Measurements from ENCODE around the gene NPVF. TPM values are rescaled to one million over a fixed set of nuclear protein-coding genes. Genes with fewer than 3 reads are reported as not detected.

Gene NPVF
- total RNA-seq, 1 donor from 2014 or later: not detected

GRCh38 chr7:25238066-25238725 lies 9.9 kb upstream of the NPVF start:
- Histone ChIP-seq H3K9me3 (no peaks in the 10 kb centered on the region), H3K27me3 (no peaks in the 10 kb centered on the region), H3K4me1 (peaks cover 14% of the 10 kb centered on the region), H3K4me3 (no peak overlapping the region), H3K36me3 (no peaks in the 10 kb centered on the region), H3K27ac (no peak overlapping the region)
- no peak for TF ChIP-seq POLR2AphosphoS5 (IDR thresholded peaks at IDR 0.05; ENCODE audit: insufficient read depth in 1 of 2, low read depth in 1 of 2)
- no peak for TF ChIP-seq POLR2A (IDR thresholded peaks at IDR 0.05)
- TF ChIP-seq CTCF (IDR thresholded peaks at IDR 0.05): no peak
- intact Hi-C loops (cut with DNase I): no loop called here
- no peak for DNase-seq (ENCODE audit: extremely low spot score in 2 of 2)

- Histone ChIP-seq H3K27me3 (no peaks in the 10 kb centered on the region), H3K9me3 (no peaks in the 10 kb centered on the region), H3K4me3 (no peak overlapping the region), H3K4me1 (peaks cover 8% of the 10 kb centered on the region), H3K27ac (no peak overlapping the region), H3K36me3 (no peaks in the 10 kb centered on the region)
- intact Hi-C loops (cut with DNase I): no loop called here
- TF ChIP-seq CTCF (IDR thresholded peaks at IDR 0.05): no peak
- TF ChIP-seq POLR2AphosphoS5 (IDR thresholded peaks at IDR 0.05; ENCODE audit: insufficient read depth in 1 of 2, low read depth in 1 of 2): no peak
- no peak for TF ChIP-seq POLR2A (IDR thresholded peaks at IDR 0.05)
- no peak for DNase-seq (ENCODE audit: extremely low spot score in 2 of 2)
Measured at GRCh38 chr7:25235471-25235870, 7.2 kb upstream of the NPVF start.

GRCh38 chr7:25234336-25234735 lies 6.0 kb upstream of the NPVF start:
- H3K27ac ChIP-seq: no peak overlapping the region
- H3K36me3 ChIP-seq: no peaks in the 10 kb centered on the region
- intact Hi-C loops (cut with DNase I): no loop called here
- H3K9me3 ChIP-seq: no peaks in the 10 kb centered on the region
- H3K27me3 ChIP-seq: no peaks in the 10 kb centered on the region
- no peak for DNase-seq (ENCODE audit: extremely low spot score in 2 of 2)
- no peaks in the 10 kb centered on the region for H3K4me1 ChIP-seq
- TF ChIP-seq POLR2A (IDR thresholded peaks at IDR 0.05) (no peak), CTCF (IDR thresholded peaks at IDR 0.05) (no peak), POLR2AphosphoS5 (IDR thresholded peaks at IDR 0.05; ENCODE audit: insufficient read depth in 1 of 2, low read depth in 1 of 2) (no peak)
- no peak overlapping the region for H3K4me3 ChIP-seq

- TF ChIP-seq POLR2AphosphoS5 (IDR thresholded peaks at IDR 0.05; ENCODE audit: insufficient read depth in 1 of 2, low read depth in 1 of 2) (no peak), CTCF (IDR thresholded peaks at IDR 0.05) (no peak), POLR2A (IDR thresholded peaks at IDR 0.05) (no peak)
- Histone ChIP-seq H3K27ac (no peak overlapping the region), H3K36me3 (no peaks in the 10 kb centered on the region), H3K27me3 (no peaks in the 10 kb centered on the region), H3K4me3 (no peak overlapping the region), H3K4me1 (no peaks in the 10 kb centered on the region), H3K9me3 (no peaks in the 10 kb centered on the region)
- intact Hi-C loops (cut with DNase I): no loop called here
- DNase-seq (ENCODE audit: extremely low spot score in 2 of 2): no peak
Measured at GRCh38 chr7:25223206-25223605, 5.1 kb downstream of the NPVF start.

- intact Hi-C loops (cut with DNase I): no loop called here
- no peaks in the 10 kb centered on the region for H3K4me1 ChIP-seq
- no peak for TF ChIP-seq POLR2A (IDR thresholded peaks at IDR 0.05)
Measured at GRCh38 chr7:25222666-25223065, 5.6 kb downstream of the NPVF start.

More at GRCh38 chr7:25222666-25223065, 5.6 kb downstream of the NPVF start:
- Histone ChIP-seq H3K27ac (no peak overlapping the region), H3K9me3 (no peaks in the 10 kb centered on the region), H3K27me3 (no peaks in the 10 kb centered on the region), H3K4me3 (no peak overlapping the region), H3K36me3 (no peaks in the 10 kb centered on the region)
- DNase-seq (ENCODE audit: extremely low spot score in 2 of 2): no peak
